T1000 (cell line): Measurements from ENCODE around the gene SERPINB7.

ENCODE experiments used
- DNase-seq: peaks from one replicate; lab custom pipeline; 2025; ENCODE audit warnings: mixed read lengths; lab: John Stamatoyannopoulos, UW

The SERPINB7 gene

DNA sequence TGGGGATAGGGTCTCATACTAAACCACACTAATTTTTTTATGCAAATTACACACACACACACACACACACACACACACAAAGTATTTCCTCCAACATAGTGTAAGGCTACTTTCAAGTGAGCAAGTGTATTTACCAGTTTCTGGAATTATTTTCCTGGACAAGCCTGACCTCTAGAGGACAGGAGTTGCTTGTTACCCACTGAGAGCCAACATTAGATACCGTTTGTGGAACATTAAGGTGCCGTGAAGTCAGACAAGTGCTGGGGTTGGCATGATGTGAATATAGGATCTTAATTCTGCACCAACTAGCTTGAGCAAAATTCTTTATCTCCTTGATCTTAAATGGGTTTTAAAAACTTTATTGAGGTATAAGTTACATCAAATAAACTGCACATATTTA lies 72.9 kb downstream of the SERPINB7 start:
- no peak for DNase-seq

DNA sequence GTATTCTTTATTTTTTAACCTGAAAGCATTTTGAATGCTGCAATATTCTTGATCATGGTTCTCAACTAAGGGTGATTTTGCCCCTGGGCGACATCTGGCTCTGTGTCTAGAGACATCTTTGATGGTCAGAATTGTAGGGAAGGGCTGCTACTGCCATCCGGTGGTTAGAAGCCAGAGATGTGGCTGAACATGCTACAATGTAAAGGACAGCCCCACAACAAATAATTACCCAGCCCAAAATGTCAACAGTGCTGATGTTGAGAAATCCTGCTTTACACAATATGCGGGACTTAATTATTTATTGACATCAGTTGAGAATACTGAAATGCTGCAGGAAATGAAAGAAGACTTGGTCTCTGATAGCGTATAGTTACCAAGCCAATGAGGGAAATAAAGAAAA lies 74.8 kb downstream of the SERPINB7 start:
- no peak for DNase-seq

DNA sequence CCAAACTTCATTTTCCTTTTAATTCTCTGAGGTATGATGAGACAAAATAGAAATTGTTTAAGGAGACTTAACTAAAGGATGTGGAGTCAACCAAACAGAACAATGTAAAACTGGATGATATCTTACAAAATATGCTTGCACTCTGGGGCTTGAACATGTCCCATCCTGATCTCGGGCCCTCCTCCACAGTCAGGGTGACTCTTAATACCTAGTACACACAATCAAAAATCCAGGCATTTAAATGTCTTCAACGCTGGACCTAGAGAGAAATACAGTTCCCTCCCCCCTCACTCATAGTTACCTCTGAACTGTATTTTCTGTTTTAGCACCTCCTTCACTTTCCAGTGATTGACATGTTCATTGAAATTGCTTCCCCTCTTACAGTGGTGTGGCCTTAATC lies 75.4 kb downstream of the SERPINB7 start:
- no peak for DNase-seq
